Measurements from ENCODE around the gene DKK3. TPM values are rescaled to one million over a fixed set of nuclear protein-coding genes. Genes with fewer than 3 reads are reported as not detected.
A peak's percentile ranks its signal among the peaks of the same experiment; 100 is the strongest.

DKK3 gene
- total and polyA plus RNA-seq, 3 experiments from 2014 or later: 2.4 to 20.4 (median 2.7) TPM

GRCh38 chr11:11978098-11978637, 30.3 kb downstream of the DKK3 start:
- Mint-ChIP-seq H3K4me1 (peaks cover 10 to 21% (median 16%) of the 10 kb centered on the region in 3 donors), H3K9me3 (no peaks in the 10 kb centered on the region), H3K27ac (peak overlapping the region in 1 of 8 donors; percentile 52), H3K4me3 (no peak overlapping the region), H3K27me3 (peaks cover 0 to 7% of the 10 kb centered on the region in 2 donors), H3K36me3 (peaks cover 0 to 5% (median 0%) of the 10 kb centered on the region in 3 donors)
- no peaks in the 10 kb centered on the region for H3K36me3 ChIP-seq (ENCODE audit: insufficient read depth, low read length)
- H3K4me1 ChIP-seq (ENCODE audit: insufficient read depth, low read length): no peaks in the 10 kb centered on the region
- ChIA-PET POLR2A (no interaction called here), CTCF (interaction anchor here (0.8 to 2.9 kb wide), 3 partner anchors 12 to 29 kb away, joined by 3 to 11 read pairs (median 4); no protein-coding TSS in a partner anchor)
- H3K27ac ChIP-seq (ENCODE audit: low read depth, low read length): no peak overlapping the region
- no peak overlapping the region for H3K4me3 ChIP-seq (ENCODE audit: low read length)
- DNase-seq: no peak
- H3K27me3 ChIP-seq (ENCODE audit: insufficient read depth, low read length, poor library complexity, severe bottlenecking): no peaks in the 10 kb centered on the region
- no peaks in the 10 kb centered on the region for H3K9me3 ChIP-seq (ENCODE audit: low read length)

GRCh38 chr11:11977206-11977938, 31.1 kb downstream of the DKK3 start:
- POLR2A ChIA-PET: no interaction called here
- DNase-seq: no peak

GRCh38 chr11:11976481-11977127, 31.8 kb downstream of the DKK3 start:
- no peaks in the 10 kb centered on the region for H3K4me1 ChIP-seq (ENCODE audit: insufficient read depth, low read length)
- peaks cover 0 to 5% of the 10 kb centered on the region in 2 donors for H3K27me3 Mint-ChIP-seq
- H3K36me3 ChIP-seq (ENCODE audit: insufficient read depth, low read length): no peaks in the 10 kb centered on the region
- DNase-seq: no peak
- no peak overlapping the region for H3K4me3 ChIP-seq (ENCODE audit: low read length)
- CTCF ChIA-PET: interaction anchor here (1.2 to 2.9 kb wide), 2 partner anchors 10 to 305 kb away, joined by 3 to 11 read pairs; no protein-coding TSS in a partner anchor
- H3K4me1 Mint-ChIP-seq: peaks cover 10 to 21% (median 16%) of the 10 kb centered on the region in 3 donors
- POLR2A ChIA-PET: no interaction called here
- H3K36me3 Mint-ChIP-seq: peaks cover 0 to 2% (median 0%) of the 10 kb centered on the region in 3 donors
- H3K4me3 Mint-ChIP-seq: no peak overlapping the region
- H3K9me3 ChIP-seq (ENCODE audit: low read length): no peaks in the 10 kb centered on the region
- no peaks in the 10 kb centered on the region for H3K9me3 Mint-ChIP-seq
- H3K27ac ChIP-seq (ENCODE audit: low read depth, low read length): no peak overlapping the region
- no peaks in the 10 kb centered on the region for H3K27me3 ChIP-seq (ENCODE audit: insufficient read depth, low read length, poor library complexity, severe bottlenecking)
- peak overlapping the region in 2 of 8 donors; percentile 6 to 25 for H3K27ac Mint-ChIP-seq

More at GRCh38 chr11:11977206-11977938, 31.1 kb downstream of the DKK3 start:
- H3K27ac ChIP-seq (ENCODE audit: low read depth, low read length): no peak overlapping the region
- H3K4me1 ChIP-seq (ENCODE audit: insufficient read depth, low read length): no peaks in the 10 kb centered on the region
- no peaks in the 10 kb centered on the region for H3K27me3 ChIP-seq (ENCODE audit: insufficient read depth, low read length, poor library complexity, severe bottlenecking)
- Mint-ChIP-seq H3K36me3 (peaks cover 0 to 3% (median 0%) of the 10 kb centered on the region in 3 donors), H3K4me1 (peaks cover 10 to 21% (median 16%) of the 10 kb centered on the region in 3 donors), H3K27me3 (peaks cover 0 to 7% of the 10 kb centered on the region in 2 donors), H3K27ac (peak overlapping the region in 1 of 8 donors; percentile 6), H3K9me3 (no peaks in the 10 kb centered on the region), H3K4me3 (no peak overlapping the region)
- CTCF ChIA-PET: interaction anchor here (1.1 to 2.9 kb wide), 2 partner anchors 11 to 16 kb away, joined by 3 to 11 read pairs; no protein-coding TSS in a partner anchor
- H3K36me3 ChIP-seq (ENCODE audit: insufficient read depth, low read length): no peaks in the 10 kb centered on the region
- H3K9me3 ChIP-seq (ENCODE audit: low read length): no peaks in the 10 kb centered on the region
- no peak overlapping the region for H3K4me3 ChIP-seq (ENCODE audit: low read length)

GRCh38 chr11:11975201-11976092, 33.0 kb downstream of the DKK3 start:
- peak overlapping the region in 2 of 8 donors; percentile 29 to 77 for H3K27ac Mint-ChIP-seq
- CTCF ChIA-PET: interaction anchor here (1.2 kb wide), 1 partner anchor 307 kb away, joined by 3 read pairs; no protein-coding TSS in a partner anchor
- Histone ChIP-seq H3K36me3 (ENCODE audit: insufficient read depth, low read length) (no peaks in the 10 kb centered on the region), H3K4me1 (ENCODE audit: insufficient read depth, low read length) (no peaks in the 10 kb centered on the region), H3K27ac (ENCODE audit: low read depth, low read length) (no peak overlapping the region), H3K27me3 (ENCODE audit: insufficient read depth, low read length, poor library complexity, severe bottlenecking) (no peaks in the 10 kb centered on the region), H3K9me3 (ENCODE audit: low read length) (no peaks in the 10 kb centered on the region), H3K4me3 (ENCODE audit: low read length) (no peak overlapping the region)
- peaks cover 10 to 21% (median 16%) of the 10 kb centered on the region in 3 donors for H3K4me1 Mint-ChIP-seq
- POLR2A ChIA-PET: no interaction called here
- H3K9me3 Mint-ChIP-seq: no peaks in the 10 kb centered on the region
- peak overlapping the region in 1 of 7 donors; percentile 9 for H3K4me3 Mint-ChIP-seq
- H3K36me3 Mint-ChIP-seq: peaks cover 0 to 2% (median 0%) of the 10 kb centered on the region in 3 donors
- DNase-seq: no peak
- H3K27me3 Mint-ChIP-seq: peaks cover 0 to 5% of the 10 kb centered on the region in 2 donors

DNA sequence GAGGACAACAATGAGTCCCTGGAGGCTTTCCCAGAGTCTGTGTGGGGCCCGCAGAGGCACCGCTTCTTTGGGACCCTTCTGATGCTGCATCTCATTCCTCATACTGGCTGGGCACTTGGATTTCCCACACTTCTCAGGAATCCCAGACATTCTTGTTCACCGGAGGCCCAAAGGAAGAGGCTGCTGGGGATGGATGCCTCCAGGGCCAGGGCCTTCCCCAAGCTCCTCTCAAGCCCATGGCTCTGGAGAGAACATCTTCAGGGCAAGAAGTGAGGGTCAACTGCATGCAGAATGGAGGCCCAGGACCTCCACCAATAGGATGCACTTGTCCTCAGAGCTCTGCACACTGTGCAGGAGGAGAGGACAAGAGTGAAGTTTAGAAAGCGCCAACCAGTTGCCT, 34.6 kb downstream of the DKK3 start:
- Histone ChIP-seq H3K4me1 (ENCODE audit: insufficient read depth, low read length) (no peaks in the 10 kb centered on the region), H3K27ac (ENCODE audit: low read depth, low read length) (no peak overlapping the region), H3K4me3 (ENCODE audit: low read length) (no peak overlapping the region), H3K27me3 (ENCODE audit: insufficient read depth, low read length, poor library complexity, severe bottlenecking) (no peaks in the 10 kb centered on the region), H3K9me3 (ENCODE audit: low read length) (no peaks in the 10 kb centered on the region), H3K36me3 (ENCODE audit: insufficient read depth, low read length) (no peaks in the 10 kb centered on the region)
- Mint-ChIP-seq H3K27me3 (peaks cover 0 to 1% of the 10 kb centered on the region in 2 donors), H3K4me1 (peaks cover 10 to 21% (median 16%) of the 10 kb centered on the region in 3 donors), H3K4me3 (no peak overlapping the region), H3K36me3 (peaks cover 0 to 2% (median 0%) of the 10 kb centered on the region in 3 donors), H3K9me3 (no peaks in the 10 kb centered on the region), H3K27ac (no peak overlapping the region)
- DNase-seq: no peak
- CTCF ChIA-PET: no interaction called here
- POLR2A ChIA-PET: no interaction called here

DNA sequence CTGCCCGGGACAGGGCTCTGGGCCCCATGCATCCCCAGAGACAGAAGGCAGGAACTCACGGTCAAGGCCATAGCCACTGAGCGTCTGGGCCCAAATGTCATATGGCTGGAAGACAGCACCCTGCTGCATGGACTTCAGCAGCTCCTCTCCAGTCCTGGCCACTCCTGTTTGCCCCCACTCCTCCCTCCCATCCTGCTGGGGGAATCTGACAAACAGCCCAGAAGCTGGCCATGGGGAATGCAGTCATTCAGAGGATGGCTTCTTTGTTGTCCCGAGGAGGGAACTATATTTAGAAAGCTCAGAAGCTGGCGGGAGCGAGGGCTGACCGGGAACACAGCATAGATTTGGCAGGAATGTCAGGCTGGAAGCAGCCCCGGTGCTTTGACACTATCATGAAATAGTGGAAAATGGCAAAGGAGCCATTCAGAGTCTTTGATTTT, 35.0 kb downstream of the DKK3 start:
- Histone ChIP-seq H3K27me3 (ENCODE audit: insufficient read depth, low read length, poor library complexity, severe bottlenecking) (no peaks in the 10 kb centered on the region), H3K36me3 (ENCODE audit: insufficient read depth, low read length) (no peaks in the 10 kb centered on the region), H3K27ac (ENCODE audit: low read depth, low read length) (no peak overlapping the region), H3K4me1 (ENCODE audit: insufficient read depth, low read length) (no peaks in the 10 kb centered on the region), H3K4me3 (ENCODE audit: low read length) (no peak overlapping the region), H3K9me3 (ENCODE audit: low read length) (no peaks in the 10 kb centered on the region)
- ChIA-PET CTCF (no interaction called here), POLR2A (no interaction called here)
- Mint-ChIP-seq H3K4me1 (peaks cover 10 to 21% (median 16%) of the 10 kb centered on the region in 3 donors), H3K9me3 (no peaks in the 10 kb centered on the region), H3K27me3 (peaks cover 0 to 1% of the 10 kb centered on the region in 2 donors), H3K27ac (no peak overlapping the region), H3K36me3 (peaks cover 0 to under 1% (median 0%) of the 10 kb centered on the region in 3 donors), H3K4me3 (no peak overlapping the region)
- no peak for DNase-seq

DNA sequence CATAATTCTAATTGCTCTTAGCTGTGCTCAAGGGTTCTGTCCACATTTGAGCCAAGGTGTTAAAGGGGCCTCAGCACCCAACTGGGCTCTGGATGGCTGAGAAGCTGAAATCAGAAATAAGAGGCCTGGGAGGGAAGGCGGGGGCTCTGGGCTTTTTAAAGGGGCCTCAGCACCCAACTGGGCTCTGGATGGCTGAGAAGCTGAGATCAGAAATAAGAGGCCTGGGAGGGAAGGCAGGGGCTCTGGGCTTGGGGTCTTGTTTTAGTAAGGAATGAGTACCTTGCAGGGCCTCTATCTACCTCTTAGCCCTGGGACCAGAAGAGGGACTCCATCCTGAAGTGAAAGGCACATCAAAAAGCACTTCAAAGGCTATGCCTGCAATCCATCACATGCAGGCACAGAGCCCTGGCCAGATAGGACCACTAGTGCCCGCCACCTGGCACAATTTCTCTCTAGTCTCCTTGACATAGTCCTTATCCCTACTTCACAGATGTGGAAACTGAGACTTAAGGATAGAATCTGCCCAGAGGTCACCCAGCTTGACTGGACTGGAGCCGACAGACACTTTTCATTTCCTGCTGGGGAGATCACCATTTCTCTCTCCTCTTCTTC, 35.6 kb downstream of the DKK3 start:
- POLR2A ChIA-PET: no interaction called here
- no peaks in the 10 kb centered on the region for H3K36me3 ChIP-seq (ENCODE audit: insufficient read depth, low read length)
- CTCF ChIA-PET: no interaction called here

More for the DNA sequence above, 35.6 kb downstream of the DKK3 start:
- peaks cover 10 to 21% (median 16%) of the 10 kb centered on the region in 3 donors for H3K4me1 Mint-ChIP-seq
- H3K9me3 Mint-ChIP-seq: no peaks in the 10 kb centered on the region
- no peak for DNase-seq
- H3K4me3 ChIP-seq (ENCODE audit: low read length): no peak overlapping the region
- no peaks in the 10 kb centered on the region for H3K9me3 ChIP-seq (ENCODE audit: low read length)
- H3K27me3 Mint-ChIP-seq: peaks cover 0 to 2% of the 10 kb centered on the region in 2 donors
- H3K27ac Mint-ChIP-seq: no peak overlapping the region
- H3K27me3 ChIP-seq (ENCODE audit: insufficient read depth, low read length, poor library complexity, severe bottlenecking): no peaks in the 10 kb centered on the region
- H3K36me3 Mint-ChIP-seq: no peaks in the 10 kb centered on the region
- H3K4me1 ChIP-seq (ENCODE audit: insufficient read depth, low read length): no peaks in the 10 kb centered on the region
- no peak overlapping the region for H3K4me3 Mint-ChIP-seq
- no peak overlapping the region for H3K27ac ChIP-seq (ENCODE audit: low read depth, low read length)

All from CD8-positive, alpha-beta memory T cell (primary cell).